ENCODE data around the gene STK26. TPM values are rescaled to one million over a fixed set of nuclear protein-coding genes. Genes with fewer than 3 reads are reported as not detected.

The STK26 gene
- total RNA-seq, 3 donors from 2014 or later = 12.8 to 19.2 (median 15.0) TPM

DNA sequence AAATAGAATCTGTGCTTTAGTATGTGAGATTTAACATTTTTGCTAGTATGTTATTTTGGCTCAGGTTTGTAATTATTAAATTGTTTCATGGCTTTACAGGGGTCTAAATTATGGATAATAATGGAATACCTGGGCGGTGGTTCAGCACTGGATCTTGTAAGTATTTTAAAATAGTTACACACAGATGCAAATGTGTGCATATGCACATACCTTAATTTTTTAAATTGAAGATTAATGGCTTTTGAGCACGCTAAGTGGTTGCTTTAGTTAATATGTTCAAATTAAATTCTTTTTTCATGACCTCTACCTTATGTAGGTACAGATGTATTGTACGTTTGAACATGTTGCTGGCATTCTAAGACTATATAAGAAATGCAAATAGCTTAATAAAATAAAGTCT lies 40.2 kb downstream of the STK26 start:
- H3K27ac ChIP-seq = no peak overlapping the region
- H3K4me3 ChIP-seq = no peak overlapping the region
- H3K9me3 ChIP-seq = no peaks in the 10 kb centered on the region
- H3K4me1 ChIP-seq = no peaks in the 10 kb centered on the region
- H3K36me3 ChIP-seq = no peaks in the 10 kb centered on the region
- TF ChIP-seq POLR2AphosphoS5 (IDR thresholded peaks at IDR 0.05) = no peak
- TF ChIP-seq, protein P1, sequence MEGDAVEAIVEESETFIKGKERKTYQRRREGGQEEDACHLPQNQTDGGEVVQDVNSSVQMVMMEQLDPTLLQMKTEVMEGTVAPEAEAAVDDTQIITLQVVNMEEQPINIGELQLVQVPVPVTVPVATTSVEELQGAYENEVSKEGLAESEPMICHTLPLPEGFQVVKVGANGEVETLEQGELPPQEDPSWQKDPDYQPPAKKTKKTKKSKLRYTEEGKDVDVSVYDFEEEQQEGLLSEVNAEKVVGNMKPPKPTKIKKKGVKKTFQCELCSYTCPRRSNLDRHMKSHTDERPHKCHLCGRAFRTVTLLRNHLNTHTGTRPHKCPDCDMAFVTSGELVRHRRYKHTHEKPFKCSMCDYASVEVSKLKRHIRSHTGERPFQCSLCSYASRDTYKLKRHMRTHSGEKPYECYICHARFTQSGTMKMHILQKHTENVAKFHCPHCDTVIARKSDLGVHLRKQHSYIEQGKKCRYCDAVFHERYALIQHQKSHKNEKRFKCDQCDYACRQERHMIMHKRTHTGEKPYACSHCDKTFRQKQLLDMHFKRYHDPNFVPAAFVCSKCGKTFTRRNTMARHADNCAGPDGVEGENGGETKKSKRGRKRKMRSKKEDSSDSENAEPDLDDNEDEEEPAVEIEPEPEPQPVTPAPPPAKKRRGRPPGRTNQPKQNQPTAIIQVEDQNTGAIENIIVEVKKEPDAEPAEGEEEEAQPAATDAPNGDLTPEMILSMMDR (IDR thresholded peaks at IDR 0.05) = no peak
- no peak for TF ChIP-seq POLR2A (IDR thresholded peaks at IDR 0.05)
- no peak for DNase-seq (ENCODE audit: low spot score in 2 of 2)
- peaks cover 0 to 52% of the 10 kb centered on the region in 2 donors for H3K27me3 ChIP-seq
- intact Hi-C loops (cut with DNase I; ENCODE audit: low total_unique reads) = no loop called here

DNA sequence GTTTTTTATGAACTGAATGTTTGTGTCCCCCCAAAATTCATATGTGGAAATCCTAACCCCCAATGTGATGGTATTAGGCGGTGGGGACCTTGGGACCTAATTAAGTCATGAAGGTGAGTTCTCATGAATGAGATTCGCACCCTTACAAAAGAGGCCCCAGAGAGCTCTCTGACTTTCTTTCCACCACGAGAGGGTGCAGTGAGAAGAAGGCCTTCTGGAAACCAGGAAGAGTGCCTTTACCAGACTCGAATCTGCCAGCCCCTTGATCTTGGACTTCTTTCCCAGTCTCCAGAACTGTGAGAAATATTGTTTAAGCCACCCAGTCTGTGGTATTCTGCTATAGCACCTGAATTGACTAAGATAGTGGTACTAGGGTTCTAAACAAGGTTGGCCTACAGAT lies 40.8 kb downstream of the STK26 start:
- Histone ChIP-seq H3K27me3 (peaks cover 0 to 52% of the 10 kb centered on the region in 2 donors), H3K4me3 (no peak overlapping the region), H3K36me3 (no peaks in the 10 kb centered on the region), H3K4me1 (no peaks in the 10 kb centered on the region), H3K9me3 (no peaks in the 10 kb centered on the region), H3K27ac (no peak overlapping the region)
- no peak for DNase-seq (ENCODE audit: low spot score in 2 of 2)
- no peak for TF ChIP-seq POLR2AphosphoS5 (IDR thresholded peaks at IDR 0.05)
- intact Hi-C loops (cut with DNase I; ENCODE audit: low total_unique reads) = no loop called here

DNA sequence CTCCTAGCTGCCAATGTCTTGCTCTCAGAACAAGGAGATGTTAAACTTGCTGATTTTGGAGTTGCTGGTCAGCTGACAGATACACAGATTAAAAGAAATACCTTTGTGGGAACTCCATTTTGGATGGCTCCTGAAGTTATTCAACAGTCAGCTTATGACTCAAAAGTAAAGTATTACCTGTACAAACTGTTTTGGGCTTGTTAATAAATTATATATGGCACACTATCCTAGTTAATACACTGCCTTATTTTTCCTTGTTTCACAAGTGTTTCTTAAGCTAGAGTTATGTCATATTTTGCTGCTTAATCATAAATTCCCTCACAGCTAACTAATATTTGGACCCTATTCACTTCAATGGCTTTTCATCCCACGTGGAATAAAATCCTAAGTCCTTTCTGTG lies 45.3 kb downstream of the STK26 start:
- Histone ChIP-seq H3K4me3 (no peak overlapping the region), H3K27ac (no peak overlapping the region), H3K27me3 (peaks cover 0 to 46% of the 10 kb centered on the region in 2 donors), H3K9me3 (no peaks in the 10 kb centered on the region), H3K36me3 (no peaks in the 10 kb centered on the region), H3K4me1 (no peaks in the 10 kb centered on the region)
- intact Hi-C loops (cut with DNase I; ENCODE audit: low total_unique reads) = no loop called here
- TF ChIP-seq POLR2A (IDR thresholded peaks at IDR 0.05) (no peak), POLR2AphosphoS5 (IDR thresholded peaks at IDR 0.05) (no peak)
- TF ChIP-seq, protein P1 (IDR thresholded peaks at IDR 0.05) = no peak
- no peak for DNase-seq (ENCODE audit: low spot score in 2 of 2)

DNA sequence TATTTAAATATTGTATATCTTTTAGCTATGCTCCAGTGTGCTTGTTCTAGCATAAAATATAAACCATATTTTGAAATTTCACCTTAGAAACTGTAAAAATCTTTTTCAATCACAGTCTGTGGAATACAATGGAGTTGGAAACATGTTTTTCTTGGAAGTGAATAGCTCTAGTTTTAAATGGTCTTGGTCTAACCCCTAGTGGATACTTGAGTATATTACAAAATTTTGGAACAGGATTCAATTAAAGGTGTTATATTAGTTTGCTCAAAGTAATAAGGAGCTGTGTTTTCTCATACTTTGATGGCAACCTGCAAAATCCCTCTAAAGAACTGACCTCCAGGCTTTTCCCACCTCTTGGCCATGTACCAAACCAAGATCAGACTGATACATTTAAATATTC lies 48.2 kb downstream of the STK26 start:
- no peaks in the 10 kb centered on the region for H3K9me3 ChIP-seq
- TF ChIP-seq POLR2AphosphoS5 (IDR thresholded peaks at IDR 0.05) (no peak), POLR2A (IDR thresholded peaks at IDR 0.05) (no peak)
- TF ChIP-seq, protein P1 (IDR thresholded peaks at IDR 0.05) = no peak
- no peaks in the 10 kb centered on the region for H3K36me3 ChIP-seq
- no peak overlapping the region for H3K27ac ChIP-seq
- DNase-seq (ENCODE audit: low spot score in 2 of 2) = no peak
- H3K4me1 ChIP-seq = no peaks in the 10 kb centered on the region
- no peak overlapping the region for H3K4me3 ChIP-seq
- intact Hi-C loops (cut with DNase I; ENCODE audit: low total_unique reads) = no loop called here
- peaks cover 0 to 28% of the 10 kb centered on the region in 2 donors for H3K27me3 ChIP-seq

DNA sequence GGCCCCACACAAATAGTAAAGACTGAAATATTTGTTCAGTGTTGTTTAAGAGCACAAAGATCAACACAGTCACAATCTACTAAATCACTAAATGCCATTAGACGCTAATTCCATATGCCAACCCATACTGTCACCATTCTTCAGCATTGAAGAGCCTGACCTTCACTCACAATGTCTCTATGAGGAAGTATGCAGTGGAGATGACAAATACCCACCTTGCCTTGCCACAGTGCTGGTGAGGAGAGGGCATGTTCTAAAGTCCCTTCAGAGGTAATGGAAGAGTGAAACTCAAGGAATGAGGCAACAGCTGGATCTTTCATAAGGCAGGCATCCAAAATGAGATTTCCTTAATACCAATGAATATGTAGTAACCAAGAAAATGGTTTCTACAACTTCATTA lies 54.3 kb downstream of the STK26 start:
- Histone ChIP-seq H3K9me3 (no peaks in the 10 kb centered on the region), H3K4me3 (no peak overlapping the region), H3K27ac (no peak overlapping the region), H3K36me3 (no peaks in the 10 kb centered on the region), H3K27me3 (peaks cover 0 to 32% of the 10 kb centered on the region in 2 donors), H3K4me1 (no peaks in the 10 kb centered on the region)
- DNase-seq (ENCODE audit: low spot score in 2 of 2) = no peak
- TF ChIP-seq POLR2A (IDR thresholded peaks at IDR 0.05) (no peak), POLR2AphosphoS5 (IDR thresholded peaks at IDR 0.05) (no peak)
- TF ChIP-seq, protein P1 (IDR thresholded peaks at IDR 0.05) = no peak
- intact Hi-C loops (cut with DNase I; ENCODE audit: low total_unique reads) = no loop called here

DNA sequence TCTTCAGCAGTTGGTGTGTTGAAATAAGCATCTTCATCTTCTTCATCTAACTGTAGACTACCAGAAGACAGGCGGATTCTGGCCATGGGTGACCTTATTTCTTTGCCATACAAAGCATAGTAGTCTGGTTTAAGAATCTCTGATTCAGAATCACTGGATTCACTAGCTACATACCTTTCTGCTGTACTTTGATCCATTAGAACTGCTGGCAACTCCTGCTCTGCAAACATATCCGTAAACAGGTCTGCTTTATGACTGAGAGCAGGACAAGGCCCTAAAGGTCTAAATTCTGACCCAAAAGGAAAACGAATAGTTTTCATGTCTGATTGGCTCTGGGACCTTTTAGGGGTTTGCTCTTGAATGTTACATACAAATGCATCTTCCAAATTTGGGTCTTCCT lies 54.8 kb downstream of the STK26 start:
- no peaks in the 10 kb centered on the region for H3K9me3 ChIP-seq
- TF ChIP-seq POLR2A (IDR thresholded peaks at IDR 0.05) = no peak
- TF ChIP-seq POLR2AphosphoS5 (IDR thresholded peaks at IDR 0.05) = no peak
- TF ChIP-seq, protein P1 (IDR thresholded peaks at IDR 0.05) = no peak
- intact Hi-C loops (cut with DNase I; ENCODE audit: low total_unique reads) = no loop called here

More for the DNA sequence above, 54.8 kb downstream of the STK26 start:
- H3K4me1 ChIP-seq = no peaks in the 10 kb centered on the region
- no peak overlapping the region for H3K27ac ChIP-seq
- H3K36me3 ChIP-seq = no peaks in the 10 kb centered on the region
- peaks cover 0 to 37% of the 10 kb centered on the region in 2 donors for H3K27me3 ChIP-seq
- DNase-seq (ENCODE audit: low spot score in 2 of 2) = no peak
- no peak overlapping the region for H3K4me3 ChIP-seq
